ENCODE results near the gene FHOD3.

The FHOD3 gene

DNA sequence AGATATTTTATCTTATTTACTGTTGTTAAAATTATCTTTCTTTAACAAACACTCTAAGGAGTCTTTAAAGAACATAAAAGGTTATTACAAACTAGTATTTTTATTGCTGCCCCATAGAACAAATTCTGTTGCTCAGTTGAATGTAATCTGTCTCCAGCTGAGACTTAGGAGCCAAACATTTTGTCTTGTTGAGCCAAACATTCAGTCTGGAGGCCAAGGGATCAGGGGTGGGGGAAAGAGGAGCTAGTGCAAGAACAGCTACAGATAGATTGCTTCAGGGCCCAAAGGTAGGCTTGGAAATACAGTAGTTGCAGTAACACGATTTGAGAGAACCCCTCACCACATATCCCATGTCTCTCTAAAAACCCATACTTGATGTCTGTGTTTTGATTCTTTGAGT, 480.1 kb downstream of the FHOD3 start:
- TF ChIP-seq, protein P1, sequence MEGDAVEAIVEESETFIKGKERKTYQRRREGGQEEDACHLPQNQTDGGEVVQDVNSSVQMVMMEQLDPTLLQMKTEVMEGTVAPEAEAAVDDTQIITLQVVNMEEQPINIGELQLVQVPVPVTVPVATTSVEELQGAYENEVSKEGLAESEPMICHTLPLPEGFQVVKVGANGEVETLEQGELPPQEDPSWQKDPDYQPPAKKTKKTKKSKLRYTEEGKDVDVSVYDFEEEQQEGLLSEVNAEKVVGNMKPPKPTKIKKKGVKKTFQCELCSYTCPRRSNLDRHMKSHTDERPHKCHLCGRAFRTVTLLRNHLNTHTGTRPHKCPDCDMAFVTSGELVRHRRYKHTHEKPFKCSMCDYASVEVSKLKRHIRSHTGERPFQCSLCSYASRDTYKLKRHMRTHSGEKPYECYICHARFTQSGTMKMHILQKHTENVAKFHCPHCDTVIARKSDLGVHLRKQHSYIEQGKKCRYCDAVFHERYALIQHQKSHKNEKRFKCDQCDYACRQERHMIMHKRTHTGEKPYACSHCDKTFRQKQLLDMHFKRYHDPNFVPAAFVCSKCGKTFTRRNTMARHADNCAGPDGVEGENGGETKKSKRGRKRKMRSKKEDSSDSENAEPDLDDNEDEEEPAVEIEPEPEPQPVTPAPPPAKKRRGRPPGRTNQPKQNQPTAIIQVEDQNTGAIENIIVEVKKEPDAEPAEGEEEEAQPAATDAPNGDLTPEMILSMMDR (IDR thresholded peaks at IDR 0.05; ENCODE audit: extremely low read depth, insufficient read depth, missing control alignments): no peak
- in situ Hi-C loops (cut with MboI; ENCODE audit: low pct_unique_long_range_greater_than_20kb, low sequenced_read_pairs, unreplicated experiment): no loop called here
- DNase-seq (ENCODE audit: low spot score): no peak

DNA sequence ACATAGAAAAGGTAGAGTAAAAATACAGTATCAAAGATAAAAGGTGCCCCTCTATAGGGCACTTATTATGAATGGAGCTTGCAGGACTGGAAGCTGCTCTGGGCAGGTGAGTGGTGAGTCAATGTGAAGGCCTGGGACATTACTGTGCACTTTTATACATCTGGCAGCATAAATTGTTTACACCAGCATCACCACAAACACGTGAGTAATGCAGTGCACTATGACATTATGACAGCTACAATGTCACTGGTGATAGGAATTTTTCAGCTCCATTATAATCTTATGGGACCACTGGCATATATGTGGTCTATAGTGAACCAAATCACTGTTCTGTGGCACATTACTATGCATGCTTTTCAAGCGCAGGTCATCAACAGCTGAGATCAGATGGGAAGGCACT, 483.2 kb downstream of the FHOD3 start:
- in situ Hi-C loops (cut with MboI; ENCODE audit: low pct_unique_long_range_greater_than_20kb, low sequenced_read_pairs, unreplicated experiment): no loop called here
- no peak for DNase-seq (ENCODE audit: low spot score)
- TF ChIP-seq, protein P1 (IDR thresholded peaks at IDR 0.05; ENCODE audit: extremely low read depth, insufficient read depth, missing control alignments): no peak

DNA sequence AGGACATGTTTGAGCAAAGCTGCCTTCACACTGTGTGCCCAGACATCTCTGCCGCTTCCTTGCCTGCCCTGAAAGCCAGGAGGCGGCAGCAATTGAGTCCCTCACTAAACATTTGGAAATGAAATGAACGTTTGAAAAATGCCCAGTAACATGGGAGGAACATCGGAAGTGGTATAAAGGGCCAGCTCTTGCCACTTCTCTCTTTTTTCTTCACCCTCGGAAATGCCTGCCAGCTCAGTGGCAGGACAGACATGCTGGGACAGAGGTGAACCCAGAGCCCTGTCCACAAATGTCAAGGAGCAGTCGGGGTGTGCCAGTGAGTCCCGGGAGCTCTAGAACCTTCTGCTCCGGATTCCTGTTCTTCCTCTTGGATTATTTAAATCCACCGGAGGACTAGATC, 485.2 kb downstream of the FHOD3 start:
- TF ChIP-seq, protein P1 (IDR thresholded peaks at IDR 0.05; ENCODE audit: extremely low read depth, insufficient read depth, missing control alignments): no peak
- in situ Hi-C loops (cut with MboI; ENCODE audit: low pct_unique_long_range_greater_than_20kb, low sequenced_read_pairs, unreplicated experiment): no loop called here
- DNase-seq (ENCODE audit: low spot score): no peak

DNA sequence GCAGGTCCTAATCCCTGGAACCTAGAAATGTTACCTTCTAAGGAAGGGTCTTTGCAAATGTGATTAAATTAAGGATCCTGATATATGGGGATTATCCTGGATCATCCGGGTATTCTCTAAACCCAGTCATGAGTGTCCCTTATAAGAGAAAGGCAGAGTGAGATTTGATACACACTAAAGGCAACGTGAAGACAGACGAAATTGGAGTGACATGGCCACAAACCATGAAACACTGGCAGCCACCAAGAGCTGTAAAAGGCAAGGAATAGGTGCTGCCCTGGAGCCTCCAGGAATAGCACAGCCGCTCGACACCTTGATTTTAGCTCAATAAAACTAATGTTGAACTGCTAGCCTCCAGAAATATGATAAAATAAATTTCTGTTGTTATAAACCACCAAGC, 486.3 kb downstream of the FHOD3 start:
- in situ Hi-C loops (cut with MboI; ENCODE audit: low pct_unique_long_range_greater_than_20kb, low sequenced_read_pairs, unreplicated experiment): no loop called here
- DNase-seq (ENCODE audit: low spot score): no peak
- TF ChIP-seq, protein P1 (IDR thresholded peaks at IDR 0.05; ENCODE audit: extremely low read depth, insufficient read depth, missing control alignments): no peak

DNA sequence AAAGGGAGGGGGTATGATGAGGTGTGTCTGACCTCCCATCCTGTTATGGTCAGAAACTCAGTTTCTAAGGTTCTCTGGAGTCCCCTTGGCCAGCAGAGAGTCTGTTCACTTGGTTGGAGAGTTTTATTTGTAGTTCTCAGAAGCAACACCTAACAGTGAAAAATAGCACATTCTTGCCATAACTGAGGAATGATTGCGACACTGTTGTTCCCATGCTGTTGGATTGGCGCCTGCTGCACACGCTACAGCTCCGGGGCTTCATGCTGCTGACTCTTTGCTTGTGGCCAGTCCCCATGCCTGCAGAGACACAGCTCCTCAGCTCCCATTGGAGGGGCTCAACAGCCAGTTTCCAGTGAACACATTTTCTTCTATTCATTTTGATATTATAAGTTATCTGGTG, 489.2 kb downstream of the FHOD3 start:
- TF ChIP-seq, protein P1 (IDR thresholded peaks at IDR 0.05; ENCODE audit: extremely low read depth, insufficient read depth, missing control alignments): no peak
- in situ Hi-C loops (cut with MboI; ENCODE audit: low pct_unique_long_range_greater_than_20kb, low sequenced_read_pairs, unreplicated experiment): no loop called here
- no peak for DNase-seq (ENCODE audit: low spot score)

DNA sequence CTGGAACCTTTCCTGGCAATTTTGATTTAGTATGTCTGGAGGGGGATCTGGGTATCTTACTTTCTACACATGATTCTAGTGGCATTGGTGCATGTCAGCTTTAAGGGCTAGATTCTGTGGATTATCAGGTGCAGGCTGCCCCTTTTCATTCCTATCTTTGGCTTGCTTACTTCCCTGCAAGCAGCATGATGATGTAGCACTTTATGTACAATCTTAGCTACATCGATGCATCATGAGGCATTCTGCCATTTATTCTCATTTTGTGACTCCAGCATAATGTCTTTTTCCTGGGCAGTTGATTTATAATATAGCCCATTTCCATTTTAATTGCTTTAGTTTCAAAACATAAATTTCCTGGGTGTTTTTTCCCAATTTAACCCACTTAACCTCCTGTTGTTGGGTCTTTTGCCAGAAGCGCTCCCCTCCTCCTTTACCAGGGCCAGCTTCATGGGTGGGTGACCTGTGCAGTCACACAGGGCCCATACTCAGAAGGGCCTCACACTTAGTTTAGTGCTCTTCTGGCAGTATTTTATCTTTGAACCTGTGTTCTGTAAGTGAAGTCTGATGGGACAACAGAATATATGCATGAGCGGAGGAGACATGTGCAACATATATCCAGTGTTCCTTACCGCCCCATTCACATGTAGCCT, 495.2 kb downstream of the FHOD3 start:
- DNase-seq (ENCODE audit: low spot score): no peak
- in situ Hi-C loops (cut with MboI; ENCODE audit: low pct_unique_long_range_greater_than_20kb, low sequenced_read_pairs, unreplicated experiment): no loop called here
- TF ChIP-seq, protein P1 (IDR thresholded peaks at IDR 0.05; ENCODE audit: extremely low read depth, insufficient read depth, missing control alignments): no peak
